K562 (cell line): ENCODE data around the gene CNOT2. TPM values are rescaled to one million over a fixed set of nuclear protein-coding genes. Genes with fewer than 3 reads are reported as not detected.

ENCODE experiments used
- ARHGAP35 ChIP-seq: fragments of 450-650 bp; IDR thresholded peaks from 2 replicates; pipeline ENCODE4 v1.6.1; 2018; ENCODE audit not compliant: partially characterized antibody
- CHD1 ChIP-seq: fragments of 200-600 bp; sonication (generic); IDR thresholded peaks from one replicate; pipeline ENCODE4 v1.6.1; 2012; ENCODE audit warnings: mild to moderate bottlenecking, moderate library complexity, low read length, inconsistent platforms
- ELF1 ChIP-seq: fragments of 200-800 bp; sonication (Bioruptor generic); IDR thresholded peaks from 2 replicates; pipeline ENCODE4 v1.6.1; 2016; ENCODE audit warnings: missing genetic modification characterization, missing compliant biosample characterization
- FOXP1 ChIP-seq: sonication (generic); formaldehyde crosslinking; IDR thresholded peaks from 2 replicates; pipeline ENCODE4 v1.8.0; 2022; ENCODE audit warnings: mild to moderate bottlenecking, missing genetic modification reagents
- HSF4 ChIP-seq: fragments of 250-450 bp; sonication (Bioruptor Pico); IDR thresholded peaks from 2 replicates; pipeline ENCODE4 v2.1.2; 2022; ENCODE audit warnings: mild to moderate bottlenecking, moderate library complexity, borderline replicate concordance
- ILF3 ChIP-seq: fragments of 450-650 bp; IDR thresholded peaks from 2 replicates; pipeline ENCODE4 v1.6.1; 2018; ENCODE audit warnings: antibody characterized with exemption, mild to moderate bottlenecking, moderate library complexity, borderline replicate concordance
- L3MBTL2 ChIP-seq: fragments of 450-650 bp; IDR thresholded peaks from 2 replicates; pipeline ENCODE4 v1.6.1; 2016; ENCODE audit warnings: mild to moderate bottlenecking, moderate library complexity
- NFIC ChIP-seq: fragments of 450-650 bp; IDR thresholded peaks from 2 replicates; pipeline ENCODE4 v1.6.1; 2017; ENCODE audit warnings: mild to moderate bottlenecking, inconsistent platforms
- POLR2AphosphoS5 ChIP-seq: IDR thresholded peaks from 2 replicates; pipeline ENCODE4 v1.6.1; 2011; ENCODE audit warnings: mild to moderate bottlenecking, low read depth, low read length, moderate library complexity; ENCODE audit not compliant: control insufficient read depth, insufficient read depth
- PTRF ChIP-seq: fragments of 450-650 bp; IDR thresholded peaks from 2 replicates; pipeline ENCODE4 v1.6.1; 2016; ENCODE audit warnings: mild to moderate bottlenecking, missing genetic modification characterization, missing compliant biosample characterization
- RB1 ChIP-seq: fragments of 450-650 bp; IDR thresholded peaks from 2 replicates; pipeline ENCODE4 v1.6.1; 2017; ENCODE audit warnings: low read depth, mild to moderate bottlenecking
- RHOXF2B ChIP-seq: fragments of 250-450 bp; sonication (Bioruptor Pico); conservative IDR thresholded peaks from 2 replicates; pipeline ENCODE4 v1.5.1; 2021
- ZBTB1 ChIP-seq: sonication (generic); formaldehyde crosslinking; IDR thresholded peaks from 2 replicates; pipeline ENCODE4 v1.8.1; 2023; ENCODE audit warnings: missing genetic modification reagents, low read depth, mild to moderate bottlenecking, borderline replicate concordance
- ZBTB11 ChIP-seq, 3 experiments: fragments of 200-800 bp in 1 of 3; fragments of 250-450 bp in 1 of 3; fragments of 450-650 bp in 1 of 3; sonication (Bioruptor Pico) in 1 of 3; sonication (Bioruptor generic) in 1 of 3; formaldehyde crosslinking in 1 of 3; IDR thresholded peaks; 2 replicates each; pipeline versions ENCODE4 v1.6.1 to v1.8.0; 2016 to 2022; ENCODE audit warnings: mild to moderate bottlenecking in 2 of 3, missing genetic modification characterization in 2 of 3, missing compliant biosample characterization in 1 of 3, moderate library complexity in 1 of 3
- ZBTB17 ChIP-seq: fragments of 450-650 bp; formaldehyde crosslinking; IDR thresholded peaks from 2 replicates; pipeline ENCODE4 v1.4.0; 2020; ENCODE audit warnings: mild to moderate bottlenecking
- ZNF175 ChIP-seq: fragments of 200-800 bp; sonication (Bioruptor generic); IDR thresholded peaks from 2 replicates; pipeline ENCODE4 v1.6.1; 2016; ENCODE audit warnings: low read depth, mild to moderate bottlenecking, missing genetic modification characterization, missing compliant biosample characterization
- ZNF408 ChIP-seq: fragments of 250-450 bp; sonication (Bioruptor Pico); IDR thresholded peaks from 2 replicates; pipeline ENCODE4 v1.4.0; 2020; ENCODE audit warnings: low read depth, mild to moderate bottlenecking, moderate library complexity
- ZNF740 ChIP-seq, 3 experiments: fragments of 200-800 bp in 1 of 3; sonication (Bioruptor generic) in 1 of 3; sonication (generic) in 1 of 3; formaldehyde crosslinking in 1 of 3; IDR thresholded peaks; 2 replicates each; pipeline versions ENCODE4 v1.6.1 to v1.8.0; 2016 to 2022; ENCODE audit warnings: mild to moderate bottlenecking in 2 of 3, missing compliant biosample characterization in 2 of 3, missing genetic modification characterization in 2 of 3, missing genetic modification reagents in 1 of 3
- ZNF785 ChIP-seq: fragments of 250-450 bp; sonication (Bioruptor Pico); IDR thresholded peaks from 2 replicates; pipeline ENCODE4 v1.4.0; 2020; ENCODE audit warnings: mild to moderate bottlenecking
- polyA plus RNA-seq, 8 experiments: library from polyadenylated mRNA; depleted of rRNA in 4 of 8; stranded (reverse) in 5 of 8; unstranded in 3 of 8; fragments of >200 nt; fragmentation: Nextera tagmentation in 2 of 8; fragmentation: Illumina TruSeq in 1 of 8; extraction: Ambion mirVana in 2 of 8; extraction: Trizol in 1 of 8; gene quantifications; 2 replicates each; pipeline versions ENCODE4 v1.2.1 to v1.2.3, GENCODE V29; 2011 to 2014; ENCODE audit warnings: inconsistent platforms in 1 of 8, missing spikeins in 1 of 8
- total RNA-seq, 7 experiments: library from RNA; depleted of rRNA in 6 of 7; stranded (reverse); fragments of >200 nt in 6 of 7; fragmentation: Illumina TruSeq in 2 of 7; extraction: Trizol in 2 of 7; gene quantifications; 2 replicates each; pipeline versions ENCODE4 v1.2.1 to v1.2.3, GENCODE V29; 2011 to 2021; ENCODE audit warnings: low replicate concordance in 1 of 7

The CNOT2 gene
- total and polyA plus RNA-seq, 9 of the 15 experiments (the other 6 are each of a cell fraction or from before 2014, with no cell fraction given): 43.6 to 119 (median 84.4) TPM

GRCh38 chr12:70243510-70244371, 508 bp downstream of the CNOT2 start (continued):
- TF ChIP-seq ZNF175 (CRISPR knock-in tag) (no peak; the same call in 1 of the 2 replicates), NFIC (no peak), HSF4 (CRISPR knock-in tag) (no peak), ZBTB1 (CRISPR knock-in tag) (no peak), RB1 (no peak), ZNF740 (CRISPR knock-in tag; IDR thresholded peaks at IDR 0.05) (no peak), ZNF740 (tag; IDR thresholded peaks at IDR 0.05) (peak in 1 of 2 experiments; percentile 71; a peak in 1 of 4 replicates), ZBTB17 (CRISPR knock-in tag) (0 out of 2 replicates have a peak, but pooled peaks have one; percentile 7), L3MBTL2 (0 out of 2 replicates have a peak, but pooled peaks have one; percentile 10), ELF1 (tag) (peak; percentile 52; the same call in 1 of the 2 replicates), POLR2AphosphoS5 (no peak), ILF3 (no peak), ARHGAP35 (no peak), CHD1 (peak; percentile 80), ZNF785 (CRISPR knock-in tag) (no peak), PTRF (tag) (no peak), RHOXF2B (CRISPR knock-in tag) (no peak), ZNF408 (CRISPR knock-in tag) (no peak), ZBTB11 (CRISPR knock-in tag; IDR thresholded peaks at IDR 0.05) (no peak), FOXP1 (CRISPR knock-in tag) (no peak)
